Mammary epithelial cell (primary cell): Measurements from ENCODE around the gene FSTL4.

ENCODE experiments used
- CTCF ChIP-seq, 2 donors: IDR thresholded peaks in 1 of 2; conservative IDR thresholded peaks in 1 of 2; 2 replicates each; pipeline ENCODE4 v1.5.1; 2011 to 2012; ENCODE audit warnings: inconsistent platforms in 2 of 2, low read length in 2 of 2, mild to moderate bottlenecking in 2 of 2, control low read depth in 1 of 2, low read depth in 1 of 2; ENCODE audit not compliant: insufficient read depth in 1 of 2; ENCODE audit errors: extremely low read depth in 1 of 2
- EZH2 ChIP-seq: IDR thresholded peaks from 2 replicates; pipeline ENCODE4 v1.6.1; 2012; ENCODE audit warnings: low read length, inconsistent platforms, borderline replicate concordance

- no peak for TF ChIP-seq CTCF (conservative IDR thresholded peaks at IDR 0.05 in 1 of 2, IDR thresholded peaks at IDR 0.05 in 1 of 2; ENCODE audit: extremely low read depth in 1 of 2, insufficient read depth in 1 of 2, low read depth in 1 of 2, low read length in 2 of 2)
- TF ChIP-seq EZH2: no peak
Observed at GRCh38 chr5:133321286-133321832, 291.0 kb downstream of the FSTL4 start.
